LNCaP clone FGC (cell line): Measurements from ENCODE around the gene PODXL2.

Source experiments
- DNase-seq: peaks from one replicate; pipeline ENCODE4 v3.0.0-alpha.2; 2011; ENCODE audit warnings: low read depth
- H3K4me3 ChIP-seq: 2 replicates; pipeline ENCODE4 v1.5.1; 2011; ENCODE audit warnings: mild to moderate bottlenecking, low read depth, low read length, control low read depth
- CTCF ChIP-seq: IDR thresholded peaks from 2 replicates; pipeline ENCODE4 v1.5.1; 2012; ENCODE audit warnings: mild to moderate bottlenecking; ENCODE audit not compliant: control insufficient read depth, insufficient read depth; ENCODE audit errors: extremely low read depth

Gene PODXL2

GRCh38 chr3:127686512-127686894 is 57.5 kb downstream of the PODXL2 start:
- no peak for DNase-seq

GRCh38 chr3:127687228-127687737 is 58.3 kb downstream of the PODXL2 start:
- no peak for DNase-seq
- H3K4me3 ChIP-seq = no peak overlapping the region
- no peak for TF ChIP-seq CTCF

More at GRCh38 chr3:127686512-127686894, 57.5 kb downstream of the PODXL2 start:
- no peak for TF ChIP-seq CTCF
- no peak overlapping the region for H3K4me3 ChIP-seq

- DNase-seq = no peak
- H3K4me3 ChIP-seq = no peak overlapping the region
- no peak for TF ChIP-seq CTCF
Measured at GRCh38 chr3:127688022-127688415, 59.0 kb downstream of the PODXL2 start.

GRCh38 chr3:127688416-127689265 is 59.7 kb downstream of the PODXL2 start:
- no peak overlapping the region for H3K4me3 ChIP-seq
- no peak for TF ChIP-seq CTCF
- DNase-seq = no peak

- no peak for DNase-seq
- H3K4me3 ChIP-seq = no peak overlapping the region
- no peak for TF ChIP-seq CTCF
Measured at GRCh38 chr3:127689266-127689860, 60.4 kb downstream of the PODXL2 start.

- TF ChIP-seq CTCF = no peak
- no peak overlapping the region for H3K4me3 ChIP-seq
- DNase-seq = no peak
Measured at GRCh38 chr3:127690106-127690505, 61.1 kb downstream of the PODXL2 start.
